Measurements from ENCODE around the gene CYP19A1. TPM values are rescaled to one million over a fixed set of nuclear protein-coding genes. Genes with fewer than 3 reads are reported as not detected.

CYP19A1 gene
- total and polyA plus RNA-seq, 2 donors (not counting 1 experiment from before 2014, with no cell fraction given), result not detected

GRCh38 chr15:51185213-51186159, 152.9 kb downstream of the CYP19A1 start:
- TF ChIP-seq CTCF (IDR thresholded peaks at IDR 0.05) (no peak), EZH2 (IDR thresholded peaks at IDR 0.05; ENCODE audit: borderline replicate concordance, insufficient read depth, low read depth, low read length, poor library complexity, severe bottlenecking) (no peak)
- H4K20me1 ChIP-seq (ENCODE audit: control insufficient read depth, insufficient read depth, low read length, poor library complexity, severe bottlenecking), result no peaks in the 10 kb centered on the region
- no peak overlapping the region for H3K27ac ChIP-seq (ENCODE audit: low read length in 2 of 2)
- CTCF ChIA-PET, result interaction anchor here (1.8 to 2.0 kb wide), 2 partner anchors 22 kb away, joined by 4 to 7 read pairs; no protein-coding TSS in a partner anchor
- H3K36me3 ChIP-seq (replicated peaks in 1 of 2; ENCODE audit: control extremely low read depth in 1 of 2, control insufficient read depth in 1 of 2, extremely low read depth in 1 of 2, insufficient read depth in 2 of 2, low read length in 1 of 2), result no peaks in the 10 kb centered on the region
- intact Hi-C loops (cut with micrococcal nuclease), result no loop called here
- H3K27me3 Mint-ChIP-seq, result peaks cover 29% of the 10 kb centered on the region
- POLR2A ChIA-PET, result no interaction called here
- H3K4me3 ChIP-seq (ENCODE audit: control extremely low read depth in 1 of 5, extremely low read depth in 1 of 5, insufficient read depth in 1 of 5, low read depth in 2 of 5, low read length in 4 of 5), result no peak overlapping the region
- no peak for ATAC-seq (ENCODE audit: low read depth)
- peaks cover 0 to 3% (median 0%) of the 10 kb centered on the region in 4 experiments for H3K27me3 ChIP-seq (replicated peaks in 1 of 4; ENCODE audit: control extremely low read depth in 1 of 4, control insufficient read depth in 3 of 4, insufficient read depth in 4 of 4, low read length in 3 of 4)
- no peak overlapping the region for H3K4me2 ChIP-seq (replicated peaks; ENCODE audit: low read depth, low read length, poor library complexity, severe bottlenecking)
- H3K4me1 Mint-ChIP-seq, result no peaks in the 10 kb centered on the region
- no peaks in the 10 kb centered on the region for H3K9me3 ChIP-seq (ENCODE audit: control extremely low read depth in 1 of 3, control insufficient read depth in 2 of 3, insufficient read depth in 1 of 3, low read length in 2 of 3)
- no peak overlapping the region for H3K4me3 Mint-ChIP-seq
- H3K4me1 ChIP-seq (ENCODE audit: control insufficient read depth in 2 of 2, insufficient read depth in 2 of 2, low read length in 2 of 2), result no peaks in the 10 kb centered on the region
- no peak overlapping the region for H2AFZ ChIP-seq (ENCODE audit: insufficient read depth, low read depth, low read length, poor library complexity, severe bottlenecking)
- H3K9ac ChIP-seq (ENCODE audit: low read length), result no peak overlapping the region
- 87% methylated on average over 8 of the region's 12 CpGs for WGBS (ENCODE audit: insufficient coverage)
- no peaks in the 10 kb centered on the region for H3K9me3 Mint-ChIP-seq (ENCODE audit: insufficient read depth)
- no peak for DNase-seq
- H3K79me2 ChIP-seq (ENCODE audit: control insufficient read depth, insufficient read depth, low read length), result no peaks in the 10 kb centered on the region
- H3K27ac Mint-ChIP-seq, result no peak overlapping the region

GRCh38 chr15:51184627-51185026, 153.8 kb downstream of the CYP19A1 start:
- H3K4me3 Mint-ChIP-seq, result no peak overlapping the region
- DNase-seq (no peak), ATAC-seq (ENCODE audit: low read depth) (no peak)
- H3K4me1 Mint-ChIP-seq, result no peaks in the 10 kb centered on the region
- Histone ChIP-seq H3K4me2 (replicated peaks; ENCODE audit: low read depth, low read length, poor library complexity, severe bottlenecking) (no peak overlapping the region), H3K4me1 (ENCODE audit: control insufficient read depth in 2 of 2, insufficient read depth in 2 of 2, low read length in 2 of 2) (no peaks in the 10 kb centered on the region), H3K9ac (ENCODE audit: low read length) (no peak overlapping the region), H3K9me3 (ENCODE audit: control extremely low read depth in 1 of 3, control insufficient read depth in 2 of 3, insufficient read depth in 1 of 3, low read length in 2 of 3) (no peaks in the 10 kb centered on the region), H3K4me3 (ENCODE audit: control extremely low read depth in 1 of 5, extremely low read depth in 1 of 5, insufficient read depth in 1 of 5, low read depth in 2 of 5, low read length in 4 of 5) (no peak overlapping the region), H4K20me1 (ENCODE audit: control insufficient read depth, insufficient read depth, low read length, poor library complexity, severe bottlenecking) (no peaks in the 10 kb centered on the region), H3K27ac (ENCODE audit: low read length in 2 of 2) (no peak overlapping the region), H3K36me3 (replicated peaks in 1 of 2; ENCODE audit: control extremely low read depth in 1 of 2, control insufficient read depth in 1 of 2, extremely low read depth in 1 of 2, insufficient read depth in 2 of 2, low read length in 1 of 2) (no peaks in the 10 kb centered on the region), H3K27me3 (replicated peaks in 1 of 4; ENCODE audit: control extremely low read depth in 1 of 4, control insufficient read depth in 3 of 4, insufficient read depth in 4 of 4, low read length in 3 of 4) (peaks cover 0 to 3% (median 0%) of the 10 kb centered on the region in 4 experiments), H2AFZ (ENCODE audit: insufficient read depth, low read depth, low read length, poor library complexity, severe bottlenecking) (no peak overlapping the region), H3K79me2 (ENCODE audit: control insufficient read depth, insufficient read depth, low read length) (no peaks in the 10 kb centered on the region)
- CTCF ChIA-PET, result interaction anchor here (1.3 to 1.8 kb wide), 2 partner anchors 8 to 21 kb away, joined by 4 to 7 read pairs; no protein-coding TSS in a partner anchor
- peaks cover 27% of the 10 kb centered on the region for H3K27me3 Mint-ChIP-seq
- POLR2A ChIA-PET, result no interaction called here
- intact Hi-C loops (cut with micrococcal nuclease), result no loop called here
- H3K27ac Mint-ChIP-seq, result no peak overlapping the region
- H3K9me3 Mint-ChIP-seq (ENCODE audit: insufficient read depth), result no peaks in the 10 kb centered on the region
- 72% methylated on average over 2 of the region's 6 CpGs for WGBS (ENCODE audit: insufficient coverage)
- no peak for TF ChIP-seq EZH2 (IDR thresholded peaks at IDR 0.05; ENCODE audit: borderline replicate concordance, insufficient read depth, low read depth, low read length, poor library complexity, severe bottlenecking)
- no peak for TF ChIP-seq CTCF (IDR thresholded peaks at IDR 0.05)
